Upper lobe of left lung (tissue), 4 donors: ENCODE data around the gene EYA4.

Experiments
- CTCF ChIP-seq, 6 experiments: fragments of 450-650 bp in 4 of 6; fragments of 200-600 bp in 2 of 6; sonication (generic) in 2 of 6; IDR thresholded peaks; one replicate each; pipeline ENCODE4 v1.5.1; 2016 to 2019; ENCODE audit warnings: antibody characterized with exemption in 6 of 6
- POLR2A ChIP-seq, 4 donors: fragments of 450-650 bp; IDR thresholded peaks; one replicate each; pipeline ENCODE4 v1.5.1; 2016 to 2017; ENCODE audit warnings: antibody characterized with exemption in 4 of 4, mild to moderate bottlenecking in 2 of 4
- POLR2AphosphoS5 ChIP-seq, 2 donors: sonication (generic); formaldehyde crosslinking; IDR thresholded peaks; one replicate each; pipeline ENCODE4 v1.5.1; 2017; ENCODE audit warnings: antibody characterized with exemption in 2 of 2

GRCh38 chr6:133540361-133540760 lies 299.2 kb downstream of the EYA4 start:
- TF ChIP-seq CTCF (IDR thresholded peaks at IDR 0.05) = no peak
- TF ChIP-seq POLR2A (IDR thresholded peaks at IDR 0.05) = no peak
- no peak for TF ChIP-seq POLR2AphosphoS5 (IDR thresholded peaks at IDR 0.05)
